GM23248 (cell line): ENCODE data around the gene SIX4.

Experiments
- EZH2 ChIP-seq: fragments of 200-600 bp; sonication (generic); IDR thresholded peaks from 2 replicates; pipeline ENCODE4 v1.6.1; 2018; ENCODE audit warnings: antibody characterized with exemption, mild to moderate bottlenecking; ENCODE audit not compliant: insufficient read depth, poor library complexity, severe bottlenecking
- EZH2phosphoT487 ChIP-seq: fragments of 200-600 bp; sonication (generic); IDR thresholded peaks from 2 replicates; pipeline ENCODE4 v1.6.1; 2018; ENCODE audit warnings: antibody characterized with exemption, moderate library complexity, mild to moderate bottlenecking, low read depth; ENCODE audit not compliant: insufficient read depth

GRCh38 chr14:60670989-60671388, 53.2 kb downstream of the SIX4 start:
- TF ChIP-seq EZH2 (no peak), EZH2phosphoT487 (no peak)
